Thyroid gland (tissue), 4 donors: ENCODE results near the gene ARMC3.

Experiments used
- CTCF ChIP-seq, 6 experiments: fragments of 200-600 bp in 3 of 6; fragments of 450-650 bp in 3 of 6; sonication (generic) in 3 of 6; IDR thresholded peaks; one replicate each; pipeline ENCODE4 v1.5.1; 2016 to 2019; ENCODE audit warnings: antibody characterized with exemption in 6 of 6, mild to moderate bottlenecking in 2 of 6, inconsistent platforms in 1 of 6, moderate library complexity in 1 of 6
- POLR2A ChIP-seq, 2 donors: fragments of 450-650 bp; IDR thresholded peaks; one replicate each; pipeline ENCODE4 v1.6.1; 2017; ENCODE audit warnings: antibody characterized with exemption in 2 of 2, mild to moderate bottlenecking in 2 of 2, moderate library complexity in 1 of 2

DNA sequence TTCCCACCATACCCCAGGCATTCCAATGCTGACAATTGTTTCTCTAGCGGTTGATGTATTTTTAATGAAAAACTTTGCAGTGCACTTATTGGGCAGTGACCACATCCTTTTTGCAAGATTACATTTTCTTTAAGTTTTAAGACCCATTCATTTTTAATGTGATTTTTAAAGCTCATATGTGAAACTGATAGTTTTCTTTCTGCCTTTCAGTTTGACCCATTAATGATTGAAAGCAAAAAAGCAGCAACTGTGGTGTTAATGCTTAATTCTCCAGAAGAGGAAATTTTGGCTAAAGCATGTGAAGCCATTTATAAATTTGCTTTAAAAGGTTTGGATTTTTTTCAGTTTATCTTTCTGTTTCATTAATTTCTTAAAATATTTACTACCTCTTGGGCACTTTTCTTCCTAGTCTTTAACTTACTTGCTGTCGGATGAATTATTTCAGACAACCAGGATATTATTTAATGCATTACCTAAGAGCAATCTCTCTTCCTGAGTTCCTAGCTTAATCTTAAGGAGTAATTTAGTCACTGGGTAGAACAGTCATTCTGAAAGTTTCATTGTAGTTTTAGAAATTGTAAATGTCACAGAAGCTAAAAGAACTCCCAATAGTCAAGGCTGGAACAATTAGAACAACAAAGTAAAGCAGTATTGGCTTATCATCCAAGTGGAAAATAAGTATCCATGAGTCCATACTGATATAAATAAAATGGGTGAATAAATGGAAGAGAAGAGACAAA is 18.3 kb downstream of the ARMC3 start:
- TF ChIP-seq CTCF (IDR thresholded peaks at IDR 0.05) (no peak), POLR2A (IDR thresholded peaks at IDR 0.05) (no peak)
